Thyroid gland (tissue), 4 donors: ENCODE measurements around the gene EML5.

Experiments used
- CTCF ChIP-seq, 6 experiments: fragments of 200-600 bp in 3 of 6; fragments of 450-650 bp in 3 of 6; sonication (generic) in 3 of 6; IDR thresholded peaks; one replicate each; pipeline ENCODE4 v1.5.1; 2016 to 2019; ENCODE audit warnings: antibody characterized with exemption in 6 of 6, mild to moderate bottlenecking in 2 of 6, inconsistent platforms in 1 of 6, moderate library complexity in 1 of 6
- POLR2A ChIP-seq, 2 donors: fragments of 450-650 bp; IDR thresholded peaks; one replicate each; pipeline ENCODE4 v1.6.1; 2017; ENCODE audit warnings: antibody characterized with exemption in 2 of 2, mild to moderate bottlenecking in 2 of 2, moderate library complexity in 1 of 2

- TF ChIP-seq POLR2A (IDR thresholded peaks at IDR 0.05) (no peak), CTCF (IDR thresholded peaks at IDR 0.05) (no peak)
These were observed 9.8 kb upstream of the EML5 start for GRCh38 chr14:88802596-88802995.
